ENCODE data around the gene PTPRM.

DNA sequence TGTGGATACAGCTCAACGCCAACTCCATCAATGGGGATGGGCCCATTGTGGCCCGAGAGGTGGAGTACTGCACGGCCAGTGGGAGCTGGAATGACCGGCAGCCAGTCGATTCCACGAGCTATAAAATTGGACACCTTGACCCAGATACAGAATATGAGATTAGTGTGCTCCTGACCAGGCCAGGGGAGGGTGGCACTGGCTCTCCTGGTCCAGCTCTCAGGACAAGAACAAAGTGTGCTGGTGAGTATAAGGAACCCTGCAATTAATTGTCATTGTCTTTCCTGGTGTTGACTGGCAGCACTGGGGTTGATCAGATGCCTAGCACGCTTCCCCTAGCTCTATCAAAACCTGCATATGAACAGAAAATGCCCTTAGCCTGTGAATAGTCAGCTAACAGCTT lies 388.1 kb downstream of the PTPRM start:
- TF ChIP-seq EZH2 (IDR thresholded peaks at IDR 0.05; ENCODE audit: borderline replicate concordance, low read depth, low read length, severe bottlenecking) (no peak), CTCF (IDR thresholded peaks at IDR 0.05; ENCODE audit: borderline replicate concordance, extremely low read depth, low read length, poor library complexity, severe bottlenecking) (no peak)

Data from DND-41 (cell line).